ENCODE results near the gene KAT7. TPM values are rescaled to one million over a fixed set of nuclear protein-coding genes. Genes with fewer than 3 reads are reported as not detected.

The KAT7 gene
- total RNA-seq, 2 donors from 2014 or later, result 75.8 to 98.5 TPM

GRCh38 chr17:49846938-49847712 is 58.6 kb downstream of the KAT7 start:
- DNase-seq (ENCODE audit: low spot score) (no peak), ATAC-seq (no peak)
- Mint-ChIP-seq H3K4me3 (no peak overlapping the region), H3K27ac (no peak overlapping the region), H3K27me3 (peaks cover 0 to under 1% of the 10 kb centered on the region in 2 donors), H3K4me1 (ENCODE audit: low read depth in 2 of 2) (peaks cover 13 to 28% of the 10 kb centered on the region in 2 donors), H3K36me3 (peaks cover 4% of the 10 kb centered on the region), H3K9me3 (no peaks in the 10 kb centered on the region)

- DNase-seq (ENCODE audit: low spot score) (no peak), ATAC-seq (no peak)
- H3K4me3 Mint-ChIP-seq, result no peak within 1 kb of the TSS
- no peak within 1 kb of the TSS for H3K27ac Mint-ChIP-seq
- peaks cover 10 to 25% of the 10 kb centered on the region in 2 donors for H3K4me1 Mint-ChIP-seq (ENCODE audit: low read depth in 2 of 2)
- H3K9me3 Mint-ChIP-seq, result no peaks in the 10 kb centered on the region
- H3K36me3 Mint-ChIP-seq, result no peaks in the 10 kb centered on the region
- peaks cover 0 to 2% of the 10 kb centered on the region in 2 donors for H3K27me3 Mint-ChIP-seq
Observed at GRCh38 chr17:49848019-49848473, 59.6 kb downstream of the KAT7 start, which contains the start of gene TAC4. Gene TAC4, minus strand, starts transcription at chr17:49848069. Its CDS starts 52 bp downstream, at chr17:49848017.

- ATAC-seq (no peak), DNase-seq (ENCODE audit: low spot score) (no peak)
- Mint-ChIP-seq H3K36me3 (no peaks in the 10 kb centered on the region), H3K27ac (no peak overlapping the region), H3K27me3 (peaks cover 0 to 2% of the 10 kb centered on the region in 2 donors), H3K9me3 (no peaks in the 10 kb centered on the region), H3K4me1 (ENCODE audit: low read depth in 2 of 2) (peaks cover 10 to 25% of the 10 kb centered on the region in 2 donors), H3K4me3 (no peak overlapping the region)
Observed at GRCh38 chr17:49848739-49849138, 60.3 kb downstream of the KAT7 start.

- H3K9me3 Mint-ChIP-seq, result no peaks in the 10 kb centered on the region
- peak overlapping the region; percentile 98 for H3K4me3 Mint-ChIP-seq
- peaks cover 10 to 19% of the 10 kb centered on the region in 2 donors for H3K4me1 Mint-ChIP-seq (ENCODE audit: low read depth in 2 of 2)
- H3K27me3 Mint-ChIP-seq, result peaks cover 0 to 2% of the 10 kb centered on the region in 2 donors
- ATAC-seq (no peak), DNase-seq (ENCODE audit: low spot score) (no peak)
- H3K27ac Mint-ChIP-seq, result peak overlapping the region; percentile 70 to 76
- no peaks in the 10 kb centered on the region for H3K36me3 Mint-ChIP-seq
Observed at GRCh38 chr17:49850218-49850610, 61.7 kb downstream of the KAT7 start.

- Mint-ChIP-seq H3K4me3 (peak overlapping the region; percentile 98), H3K27ac (peak overlapping the region; percentile 76 to 84), H3K36me3 (no peaks in the 10 kb centered on the region), H3K27me3 (peaks cover 0 to 2% of the 10 kb centered on the region in 2 donors), H3K4me1 (ENCODE audit: low read depth in 2 of 2) (peaks cover 10 to 18% of the 10 kb centered on the region in 2 donors), H3K9me3 (no peaks in the 10 kb centered on the region)
- DNase-seq (ENCODE audit: low spot score) (no peak), ATAC-seq (peak; percentile 3 to 54)
Observed at GRCh38 chr17:49850772-49851386, 62.4 kb downstream of the KAT7 start.

- peak; percentile 79 to 87 for ATAC-seq
- H3K9me3 Mint-ChIP-seq, result no peaks in the 10 kb centered on the region
- DNase-seq (ENCODE audit: low spot score), result peak; percentile 75
- no peaks in the 10 kb centered on the region for H3K36me3 Mint-ChIP-seq
- H3K27ac Mint-ChIP-seq, result peak overlapping the region; percentile 76 to 84
- peaks cover 0 to 2% of the 10 kb centered on the region in 2 donors for H3K27me3 Mint-ChIP-seq
- H3K4me3 Mint-ChIP-seq, result peak overlapping the region; percentile 87
- H3K4me1 Mint-ChIP-seq (ENCODE audit: low read depth in 2 of 2), result peaks cover 10 to 18% of the 10 kb centered on the region in 2 donors
Observed at GRCh38 chr17:49851387-49852291, 63.2 kb downstream of the KAT7 start.

- no peak for ATAC-seq
- Mint-ChIP-seq H3K4me3 (no peak overlapping the region), H3K27ac (no peak overlapping the region), H3K36me3 (no peaks in the 10 kb centered on the region), H3K27me3 (peaks cover 0 to 2% of the 10 kb centered on the region in 2 donors), H3K9me3 (no peaks in the 10 kb centered on the region), H3K4me1 (ENCODE audit: low read depth in 2 of 2) (peaks cover 10 to 13% of the 10 kb centered on the region in 2 donors)
- DNase-seq (ENCODE audit: low spot score), result no peak
Observed at GRCh38 chr17:49853470-49854015, 65.1 kb downstream of the KAT7 start.

- H3K9me3 Mint-ChIP-seq, result no peaks in the 10 kb centered on the region
- DNase-seq (ENCODE audit: low spot score) (no peak), ATAC-seq (no peak)
- no peak overlapping the region for H3K27ac Mint-ChIP-seq
- peaks cover 10 to 11% of the 10 kb centered on the region in 2 donors for H3K4me1 Mint-ChIP-seq (ENCODE audit: low read depth in 2 of 2)
- no peak overlapping the region for H3K4me3 Mint-ChIP-seq
- H3K27me3 Mint-ChIP-seq, result peaks cover 0 to 2% of the 10 kb centered on the region in 2 donors
- H3K36me3 Mint-ChIP-seq, result no peaks in the 10 kb centered on the region
Observed at GRCh38 chr17:49854126-49854525, 65.6 kb downstream of the KAT7 start.

GRCh38 chr17:49858796-49859195 is 70.3 kb downstream of the KAT7 start:
- Mint-ChIP-seq H3K27me3 (peaks cover 0 to 6% of the 10 kb centered on the region in 2 donors), H3K4me1 (ENCODE audit: low read depth in 2 of 2) (peaks cover 4 to 6% of the 10 kb centered on the region in 2 donors), H3K9me3 (no peaks in the 10 kb centered on the region), H3K4me3 (no peak overlapping the region), H3K36me3 (no peaks in the 10 kb centered on the region), H3K27ac (no peak overlapping the region)
- ATAC-seq (no peak), DNase-seq (ENCODE audit: low spot score) (no peak)

- Mint-ChIP-seq H3K27ac (no peak overlapping the region), H3K27me3 (peaks cover 0 to 9% of the 10 kb centered on the region in 2 donors), H3K9me3 (no peaks in the 10 kb centered on the region), H3K36me3 (no peaks in the 10 kb centered on the region), H3K4me1 (ENCODE audit: low read depth in 2 of 2) (peaks cover 4 to 6% of the 10 kb centered on the region in 2 donors), H3K4me3 (no peak overlapping the region)
- DNase-seq (ENCODE audit: low spot score) (no peak), ATAC-seq (peak in 1 of 2 donors; percentile 5)
Observed at GRCh38 chr17:49859991-49860953, 71.8 kb downstream of the KAT7 start.

GRCh38 chr17:49861150-49861884 is 72.8 kb downstream of the KAT7 start:
- Mint-ChIP-seq H3K36me3 (no peaks in the 10 kb centered on the region), H3K4me1 (ENCODE audit: low read depth in 2 of 2) (peaks cover 4 to 6% of the 10 kb centered on the region in 2 donors), H3K9me3 (no peaks in the 10 kb centered on the region), H3K4me3 (no peak overlapping the region), H3K27ac (no peak overlapping the region), H3K27me3 (peaks cover 0 to 9% of the 10 kb centered on the region in 2 donors)
- ATAC-seq, result peak; percentile 30 to 57
- DNase-seq (ENCODE audit: low spot score), result no peak
